ENCODE data around the gene AFF3.
"Not testable (repeated sequence)": the region's sequence is repeated elsewhere in the genome, so short reads cannot be mapped to it uniquely, and the experiment has no call there.

The AFF3 gene

GRCh38 chr2:99754210-99754609 lies 388.2 kb downstream of the AFF3 start:
- no peak for DNase-seq (ENCODE audit: low read depth, low spot score)

- DNase-seq (ENCODE audit: low read depth, low spot score), result no peak
These were observed 388.9 kb downstream of the AFF3 start for GRCh38 chr2:99753505-99753904.

DNA sequence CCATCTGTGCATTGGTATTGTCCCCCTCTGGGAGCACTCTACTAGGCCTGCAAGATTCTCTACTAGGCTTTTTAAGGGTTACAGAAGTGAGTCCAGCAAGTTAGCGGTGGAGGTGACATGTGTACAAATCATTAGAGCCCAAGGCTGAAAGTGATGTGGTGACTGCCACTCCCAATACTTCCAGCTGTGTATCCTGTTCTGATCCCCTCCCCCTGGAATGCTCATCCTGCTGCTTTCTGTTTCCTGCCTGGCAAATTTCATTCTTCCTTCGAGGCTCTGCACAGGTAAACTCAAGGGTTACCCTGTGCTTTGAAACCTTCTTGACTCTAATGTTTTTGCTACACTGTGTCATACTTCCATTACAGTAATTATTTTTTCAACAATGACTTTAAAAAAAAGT lies 394.0 kb downstream of the AFF3 start:
- no peak for DNase-seq (ENCODE audit: low read depth, low spot score)

- DNase-seq (ENCODE audit: low read depth, low spot score), result no peak
These were observed 394.5 kb downstream of the AFF3 start for GRCh38 chr2:99747842-99748241.

GRCh38 chr2:99743146-99743545 lies 399.2 kb downstream of the AFF3 start:
- no peak for DNase-seq (ENCODE audit: low read depth, low spot score)

- DNase-seq (ENCODE audit: low read depth, low spot score), result no peak
These were observed 404.9 kb downstream of the AFF3 start for GRCh38 chr2:99737537-99737936.

DNA sequence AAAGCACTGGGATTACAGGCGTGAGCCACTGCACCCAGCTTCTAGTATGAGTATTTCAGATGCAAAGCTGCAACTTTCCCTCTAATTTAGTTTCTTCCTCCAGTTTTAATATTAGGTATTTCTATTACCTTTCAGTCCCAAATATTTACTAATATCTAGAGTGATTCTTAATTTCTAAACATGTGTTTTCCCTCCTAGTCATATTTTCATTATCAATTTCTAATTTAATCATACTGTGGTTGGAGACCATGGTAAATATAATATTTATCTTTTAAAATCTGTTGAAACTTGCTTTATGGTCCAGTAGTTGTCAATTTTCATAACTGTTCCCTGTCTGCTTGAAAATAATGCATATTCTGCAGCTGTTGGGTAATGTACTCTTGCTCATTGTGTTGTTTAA lies 406.6 kb downstream of the AFF3 start:
- no peak for DNase-seq (ENCODE audit: low read depth, low spot score)

- DNase-seq (ENCODE audit: low read depth, low spot score), result not testable (repeated sequence)
These were observed 407.1 kb downstream of the AFF3 start for GRCh38 chr2:99735314-99735713.

DNA sequence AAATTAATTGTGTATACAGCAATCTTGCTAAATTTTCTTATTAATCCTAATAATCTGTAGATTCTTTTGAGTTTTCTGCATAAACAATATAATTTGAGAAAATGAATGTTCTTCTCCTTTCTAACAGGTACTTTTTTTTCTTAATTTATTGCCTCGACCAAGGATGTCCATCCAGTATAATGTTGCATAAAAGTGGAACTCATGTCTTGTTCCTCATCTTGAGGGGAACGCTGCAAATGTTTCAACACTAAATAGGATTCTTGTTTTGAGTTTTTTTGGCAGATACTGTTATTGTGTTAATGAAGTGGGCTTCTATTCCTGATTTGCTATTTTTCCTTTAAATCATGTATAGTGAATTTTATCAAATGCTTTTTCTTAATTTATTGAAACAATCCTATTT lies 408.2 kb downstream of the AFF3 start:
- DNase-seq (ENCODE audit: low read depth, low spot score), result no peak

- no peak for DNase-seq (ENCODE audit: low read depth, low spot score)
These were observed 413.0 kb downstream of the AFF3 start for GRCh38 chr2:99729104-99730025.

- no peak for DNase-seq (ENCODE audit: low read depth, low spot score)
These were observed 414.2 kb downstream of the AFF3 start for GRCh38 chr2:99728166-99728565.

DNA sequence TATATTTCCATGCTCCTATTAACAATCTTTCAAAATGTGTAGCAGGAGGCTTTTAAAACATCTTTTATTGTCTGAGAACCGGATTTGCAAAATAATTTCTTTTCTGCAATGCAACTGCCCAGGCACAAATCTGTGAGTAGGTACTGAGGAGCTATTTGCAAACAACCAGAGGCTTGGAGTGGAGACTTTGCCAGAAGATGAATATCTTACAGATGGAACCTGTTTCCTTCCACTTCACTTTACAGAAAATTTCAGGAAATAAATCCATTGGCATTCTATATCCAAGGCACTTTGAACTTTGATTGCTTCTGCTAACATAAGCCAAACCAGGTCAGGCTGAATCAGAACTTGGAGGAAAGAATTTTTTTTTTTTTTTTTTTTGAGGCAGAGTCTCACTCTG lies 415.2 kb downstream of the AFF3 start:
- DNase-seq (ENCODE audit: low read depth, low spot score), result no peak

GRCh38 chr2:99726691-99727090 lies 415.7 kb downstream of the AFF3 start:
- DNase-seq (ENCODE audit: low read depth, low spot score), result no peak

- DNase-seq (ENCODE audit: low read depth, low spot score), result no peak
These were observed 416.6 kb downstream of the AFF3 start for GRCh38 chr2:99725820-99726219.

GRCh38 chr2:99722476-99722875 lies 419.9 kb downstream of the AFF3 start:
- DNase-seq (ENCODE audit: low read depth, low spot score), result no peak

GRCh38 chr2:99719102-99719501 lies 423.3 kb downstream of the AFF3 start:
- DNase-seq (ENCODE audit: low read depth, low spot score), result no peak

- no peak for DNase-seq (ENCODE audit: low read depth, low spot score)
These were observed 426.4 kb downstream of the AFF3 start for GRCh38 chr2:99715956-99716355.

DNA sequence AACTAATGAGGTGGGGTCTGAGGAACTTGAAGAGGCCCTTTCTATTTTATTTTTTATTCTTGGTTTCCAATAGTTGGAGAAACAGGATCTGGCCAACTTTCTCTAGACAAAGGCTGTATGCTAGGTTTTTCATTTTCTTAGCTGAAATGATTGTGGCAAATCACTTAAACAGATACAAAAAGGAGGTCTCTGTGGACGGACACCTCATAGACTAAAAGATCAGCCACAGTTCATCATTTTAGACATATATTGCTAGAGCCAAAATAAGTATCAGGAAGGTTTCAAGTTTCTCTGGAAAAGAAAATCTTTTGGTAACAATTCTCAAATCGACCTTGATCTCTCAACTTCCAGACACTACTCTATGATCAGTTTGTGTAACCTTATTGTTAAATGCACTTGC lies 428.0 kb downstream of the AFF3 start:
- no peak for DNase-seq (ENCODE audit: low read depth, low spot score)

DNA sequence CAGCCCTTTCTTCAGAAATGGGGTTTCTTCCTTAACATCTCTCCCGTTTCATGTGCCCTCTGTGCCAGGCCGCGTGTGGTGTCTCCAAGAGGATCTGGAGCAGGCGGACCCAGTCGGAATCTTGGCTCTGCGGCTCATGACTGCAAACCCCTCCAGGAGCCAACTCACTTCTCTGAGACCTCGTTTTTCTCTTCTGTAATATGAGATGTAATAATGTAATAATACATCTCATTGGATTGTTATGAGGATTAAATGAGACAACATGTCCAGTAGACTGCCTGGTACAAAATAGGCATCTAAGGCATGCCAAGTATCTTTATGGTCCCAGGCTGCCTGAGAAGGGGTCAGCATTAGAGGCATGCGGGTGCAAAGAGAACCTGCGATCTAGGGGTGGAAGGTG lies 431.2 kb downstream of the AFF3 start:
- no peak for DNase-seq (ENCODE audit: low read depth, low spot score)

DNA sequence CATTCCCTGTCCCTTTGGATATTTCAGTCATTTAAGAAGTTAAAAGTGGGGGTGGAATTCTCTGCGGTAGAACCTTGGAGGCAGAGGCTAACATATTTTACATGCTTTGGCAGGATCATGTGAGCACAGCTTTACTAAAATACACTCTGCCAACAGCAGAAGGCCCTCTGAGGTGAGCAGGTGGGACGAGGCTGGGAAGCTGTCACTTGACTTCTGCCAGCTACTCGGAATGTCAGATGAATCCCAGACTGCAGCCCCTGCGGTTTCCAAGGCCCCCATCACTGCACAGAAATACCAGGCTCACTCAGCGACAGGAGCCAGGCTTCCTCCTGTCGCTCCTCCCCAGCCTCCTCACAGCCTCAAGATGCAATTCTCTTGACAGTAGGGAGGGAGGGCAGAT lies 431.7 kb downstream of the AFF3 start:
- no peak for DNase-seq (ENCODE audit: low read depth, low spot score)

DNA sequence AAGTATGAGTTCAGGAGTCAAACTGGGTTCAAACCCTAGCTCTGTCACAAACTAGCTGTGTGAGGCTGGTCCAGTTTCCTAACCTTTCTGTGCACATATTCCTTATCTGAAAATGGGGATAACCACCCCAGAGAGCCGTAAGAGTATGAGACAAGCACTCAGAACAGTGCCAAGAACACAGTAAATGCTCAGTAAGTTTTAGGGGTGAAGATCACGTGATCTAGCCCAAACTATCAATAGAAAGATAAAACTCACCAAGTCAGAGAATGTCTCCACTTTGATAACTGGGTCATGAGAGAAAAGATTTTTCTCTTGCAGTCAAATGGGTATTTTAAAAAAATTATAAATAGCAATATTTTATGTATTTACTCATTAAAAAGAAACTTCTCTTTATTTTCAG lies 433.2 kb downstream of the AFF3 start:
- DNase-seq (ENCODE audit: low read depth, low spot score), result no peak

GRCh38 chr2:99708231-99708630 lies 434.2 kb downstream of the AFF3 start:
- no peak for DNase-seq (ENCODE audit: low read depth, low spot score)

DNA sequence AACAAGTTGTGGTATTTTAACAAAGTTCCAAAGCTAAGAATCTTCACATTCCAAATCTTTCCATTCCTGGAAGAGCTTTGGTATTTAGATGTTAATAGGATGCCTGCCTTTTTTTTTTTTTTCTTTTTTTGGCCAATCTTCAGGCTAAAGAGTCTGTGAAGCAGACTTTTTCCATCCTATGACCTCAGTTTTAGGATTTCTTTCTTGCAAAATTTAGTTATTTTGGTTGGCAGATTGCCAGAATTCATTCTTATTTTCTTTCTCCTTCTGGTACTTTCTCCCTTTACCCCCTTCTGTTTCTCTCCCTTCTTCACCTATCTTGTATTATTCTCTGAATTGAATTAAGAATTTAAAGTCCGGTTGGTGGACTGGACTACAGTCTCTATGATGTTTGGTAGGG lies 434.8 kb downstream of the AFF3 start:
- no peak for DNase-seq (ENCODE audit: low read depth, low spot score)

DNA sequence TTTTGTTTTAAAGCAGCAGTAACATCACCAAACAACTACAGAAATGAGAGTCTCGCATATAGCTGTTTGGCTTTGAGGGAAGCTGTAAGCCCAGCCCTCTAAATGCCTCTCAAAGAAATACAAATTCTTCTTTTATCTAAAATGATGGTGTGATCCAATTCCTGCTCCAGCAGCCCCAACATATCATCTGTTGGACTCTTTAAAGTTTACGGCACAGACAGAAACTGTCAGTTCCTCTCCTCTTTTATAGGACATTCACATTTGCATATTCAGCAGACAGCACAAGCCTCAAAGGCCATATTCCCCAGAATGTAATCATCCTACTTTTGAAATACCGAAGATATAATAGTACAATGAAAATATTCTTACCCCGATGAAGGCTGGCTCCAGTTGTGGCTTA lies 435.7 kb downstream of the AFF3 start:
- no peak for DNase-seq (ENCODE audit: low read depth, low spot score)

All from activated naive CD8-positive, alpha-beta T cell treated with anti-CD3 and anti-CD28 coated beads, Interleukin-2, amount 50 U/mL, for 16 hours (primary cell).